HG03558 (cell line): ENCODE data around the gene MAL.
"Not testable (repeated sequence)": the region's sequence is repeated elsewhere in the genome, so short reads cannot be mapped to it uniquely, and the experiment has no call there.

Experiments
- ATAC-seq: cut with Tn5 transposase; IDR thresholded peaks from one replicate; pipeline ENCODE4 v1.9.1; 2021; ENCODE audit warnings: moderate number of reproducible peaks; ENCODE audit not compliant: unreplicated experiment; ENCODE audit errors: extremely low read depth

MAL gene

GRCh38 chr2:95030496-95030895 is 5.0 kb downstream of the MAL start:
- no peak for ATAC-seq

GRCh38 chr2:95031076-95031725 is 5.7 kb downstream of the MAL start:
- no peak for ATAC-seq

- no peak for ATAC-seq
These were observed 6.2 kb downstream of the MAL start for GRCh38 chr2:95031726-95032116.

GRCh38 chr2:95032341-95032740 is 6.8 kb downstream of the MAL start:
- ATAC-seq: no peak

- no peak for ATAC-seq
These were observed 7.5 kb downstream of the MAL start for GRCh38 chr2:95032868-95033603.

- no peak for ATAC-seq
These were observed 8.7 kb downstream of the MAL start for GRCh38 chr2:95034221-95034620.

GRCh38 chr2:95034818-95035217 is 9.3 kb downstream of the MAL start:
- no peak for ATAC-seq

GRCh38 chr2:95036596-95037383 is 11.3 kb downstream of the MAL start:
- no peak for ATAC-seq

- no peak for ATAC-seq
These were observed 11.9 kb downstream of the MAL start for GRCh38 chr2:95037384-95037839.

GRCh38 chr2:95037841-95038585 is 12.5 kb downstream of the MAL start:
- ATAC-seq: not testable (repeated sequence)

GRCh38 chr2:95038635-95039298 is 13.3 kb downstream of the MAL start:
- ATAC-seq: no peak

- ATAC-seq: no peak
These were observed 13.9 kb downstream of the MAL start for GRCh38 chr2:95039363-95039762.

GRCh38 chr2:95039978-95040377 is 14.5 kb downstream of the MAL start:
- no peak for ATAC-seq

- no peak for ATAC-seq
These were observed 14.9 kb downstream of the MAL start for GRCh38 chr2:95040426-95040825.

GRCh38 chr2:95041060-95041823 is 15.7 kb downstream of the MAL start:
- no peak for ATAC-seq

- no peak for ATAC-seq
These were observed 16.4 kb downstream of the MAL start for GRCh38 chr2:95041824-95042442.

GRCh38 chr2:95042472-95043271 is 17.2 kb downstream of the MAL start:
- ATAC-seq: no peak
